ENCODE measurements around the gene ARRDC1. TPM values are rescaled to one million over a fixed set of nuclear protein-coding genes. Genes with fewer than 3 reads are reported as not detected.

ARRDC1 gene
- polyA plus RNA-seq, 4 donors: 63.4 to 236 (median 123) TPM

GRCh38 chr9:137658781-137659180 is 53.3 kb downstream of the ARRDC1 start:
- H3K36me3 ChIP-seq (ENCODE audit: control insufficient read depth in 3 of 3, insufficient read depth in 2 of 3, low read depth in 1 of 3, low read length in 3 of 3): peaks cover 0 to 11% (median under 1%) of the 10 kb centered on the region in 3 donors
- no peaks in the 10 kb centered on the region for H3K9me3 ChIP-seq (ENCODE audit: control insufficient read depth in 2 of 2, insufficient read depth in 1 of 2, low read depth in 1 of 2, low read length in 1 of 2)
- no peaks in the 10 kb centered on the region for H3K27me3 ChIP-seq (ENCODE audit: control insufficient read depth in 3 of 3, insufficient read depth in 3 of 3, low read length in 3 of 3)
- no peak for FAIRE-seq
- no peak overlapping the region for H3K27ac ChIP-seq (ENCODE audit: low read depth in 1 of 3, low read length in 2 of 3)
- H3K4me1 ChIP-seq (ENCODE audit: control insufficient read depth in 3 of 3, insufficient read depth in 2 of 3, low read depth in 1 of 3, low read length in 2 of 3): no peaks in the 10 kb centered on the region
- H3K4me3 ChIP-seq (ENCODE audit: low read depth in 1 of 3, low read length in 3 of 3): no peak overlapping the region
- no peak for DNase-seq
- WGBS, 3 donors: 84 to 91% (median 85%) methylated on average over 2 of the region's 2 CpGs

- Histone ChIP-seq H3K27me3 (ENCODE audit: control insufficient read depth in 3 of 3, insufficient read depth in 3 of 3, low read length in 3 of 3) (no peaks in the 10 kb centered on the region), H3K4me3 (ENCODE audit: low read depth in 1 of 3, low read length in 3 of 3) (no peak overlapping the region), H3K36me3 (ENCODE audit: control insufficient read depth in 3 of 3, insufficient read depth in 2 of 3, low read depth in 1 of 3, low read length in 3 of 3) (peaks cover 0 to 10% (median 0%) of the 10 kb centered on the region in 3 donors), H3K9me3 (ENCODE audit: control insufficient read depth in 2 of 2, insufficient read depth in 1 of 2, low read depth in 1 of 2, low read length in 1 of 2) (no peaks in the 10 kb centered on the region), H3K4me1 (ENCODE audit: control insufficient read depth in 3 of 3, insufficient read depth in 2 of 3, low read depth in 1 of 3, low read length in 2 of 3) (no peaks in the 10 kb centered on the region), H3K27ac (ENCODE audit: low read depth in 1 of 3, low read length in 2 of 3) (no peak overlapping the region)
- 73 to 89% (median 79%) methylated on average over 4 of the region's 4 CpGs for WGBS, 3 donors
- FAIRE-seq (no peak), DNase-seq (no peak)
These were observed 54.7 kb downstream of the ARRDC1 start for GRCh38 chr9:137660144-137660543.

GRCh38 chr9:137663584-137663983 is 58.1 kb downstream of the ARRDC1 start:
- no peaks in the 10 kb centered on the region for H3K27me3 ChIP-seq (ENCODE audit: control insufficient read depth in 3 of 3, insufficient read depth in 3 of 3, low read length in 3 of 3)
- no peaks in the 10 kb centered on the region for H3K9me3 ChIP-seq (ENCODE audit: control insufficient read depth in 2 of 2, insufficient read depth in 1 of 2, low read depth in 1 of 2, low read length in 1 of 2)
- no peak overlapping the region for H3K27ac ChIP-seq (ENCODE audit: low read depth in 1 of 3, low read length in 2 of 3)
- DNase-seq (no peak), FAIRE-seq (no peak)
- WGBS, 3 donors: 92 to 96% (median 93%) methylated on average over 4 of the region's 4 CpGs
- H3K4me1 ChIP-seq (ENCODE audit: control insufficient read depth in 3 of 3, insufficient read depth in 2 of 3, low read depth in 1 of 3, low read length in 2 of 3): peaks cover 0 to 8% (median 0%) of the 10 kb centered on the region in 3 donors
- peaks cover 0 to 15% (median 0%) of the 10 kb centered on the region in 3 donors for H3K36me3 ChIP-seq (ENCODE audit: control insufficient read depth in 3 of 3, insufficient read depth in 2 of 3, low read depth in 1 of 3, low read length in 3 of 3)
- H3K4me3 ChIP-seq (ENCODE audit: low read depth in 1 of 3, low read length in 3 of 3): no peak overlapping the region

- no peaks in the 10 kb centered on the region for H3K27me3 ChIP-seq (ENCODE audit: control insufficient read depth in 3 of 3, insufficient read depth in 3 of 3, low read length in 3 of 3)
- no peak overlapping the region for H3K4me3 ChIP-seq (ENCODE audit: low read depth in 1 of 3, low read length in 3 of 3)
- H3K36me3 ChIP-seq (ENCODE audit: control insufficient read depth in 3 of 3, insufficient read depth in 2 of 3, low read depth in 1 of 3, low read length in 3 of 3): peaks cover 0 to 23% (median 4%) of the 10 kb centered on the region in 3 donors
- H3K27ac ChIP-seq (ENCODE audit: low read depth in 1 of 3, low read length in 2 of 3): no peak overlapping the region
- DNase-seq (peak; percentile 26 to 41), FAIRE-seq (no peak)
- peaks cover 0 to 8% (median 2%) of the 10 kb centered on the region in 3 donors for H3K4me1 ChIP-seq (ENCODE audit: control insufficient read depth in 3 of 3, insufficient read depth in 2 of 3, low read depth in 1 of 3, low read length in 2 of 3)
- 76 to 85% (median 85%) methylated on average over 7 of the region's 7 CpGs for WGBS, 3 donors
- no peaks in the 10 kb centered on the region for H3K9me3 ChIP-seq (ENCODE audit: control insufficient read depth in 2 of 2, insufficient read depth in 1 of 2, low read depth in 1 of 2, low read length in 1 of 2)
These were observed 59.2 kb downstream of the ARRDC1 start for GRCh38 chr9:137664676-137665075.

Other genes starting within 250 kb of the ARRDC1 start
- 10 to 100 TPM; 15.0 to 47.8 (median 32.4) TPM for gene EXD3, start 182.5 kb upstream of the ARRDC1 start, polyA plus RNA-seq
- gene NOXA1, start 182.3 kb upstream of the ARRDC1 start, polyA plus RNA-seq: 10 to 100 TPM in 3 of 4 donors, 1 to 10 TPM in 1; 8.0 to 38.0 (median 20.7) TPM
- gene ENTPD8, start 164.3 kb upstream of the ARRDC1 start, polyA plus RNA-seq: 10 to 100 TPM; 15.9 to 85.4 (median 40.8) TPM
- gene NSMF, start 146.4 kb upstream of the ARRDC1 start, polyA plus RNA-seq: 10 to 100 TPM; 25.4 to 76.9 (median 45.6) TPM
- 1 to 10 TPM; 2.9 to 8.8 (median 3.3) TPM for gene PNPLA7, start 55.3 kb upstream of the ARRDC1 start, polyA plus RNA-seq
- 100 to 1,000 TPM in 2 of 4 donors, 10 to 100 TPM in 2; 33.7 to 166 (median 109) TPM for gene MRPL41, start 53.8 kb upstream of the ARRDC1 start, polyA plus RNA-seq
- gene DPH7, start 26.8 kb upstream of the ARRDC1 start, polyA plus RNA-seq: 10 to 100 TPM; 22.5 to 36.7 (median 31.5) TPM
- gene ZMYND19, start 15.2 kb upstream of the ARRDC1 start, polyA plus RNA-seq: 10 to 100 TPM; 14.1 to 17.7 (median 17.0) TPM
- gene EHMT1, start 13.3 kb downstream of the ARRDC1 start, polyA plus RNA-seq: 10 to 100 TPM; 35.2 to 53.9 (median 39.1) TPM

Measured in small intestine (tissue), 7 donors.